ENCODE results near the gene MARK2. TPM values are rescaled to one million over a fixed set of nuclear protein-coding genes. Genes with fewer than 3 reads are reported as not detected.

The MARK2 gene
- total RNA-seq, 1 experiment from 2014 or later, result 39.8 TPM

- intact Hi-C loops (cut with micrococcal nuclease), result no loop called here
- BruUV-seq (replicated peaks), result no TSS peak
- POLR2A ChIA-PET, result interaction anchor here (0.5 to 1.1 kb wide), 3 partner anchors 8 to 41 kb away, joined by 3 to 4 read pairs (median 3); partner anchors contain the start of gene NAA40
- Mint-ChIP-seq H3K36me3 (ENCODE audit: insufficient read depth, unreplicated experiment) (peaks cover 66% of the 10 kb centered on the region), H3K27ac (ENCODE audit: low read depth, unreplicated experiment) (no peak overlapping the region), H3K27me3 (ENCODE audit: insufficient read depth, unreplicated experiment) (no peaks in the 10 kb centered on the region), H3K9me3 (ENCODE audit: unreplicated experiment) (no peaks in the 10 kb centered on the region), H3K4me3 (ENCODE audit: unreplicated experiment) (no peak overlapping the region), H3K4me1 (ENCODE audit: insufficient read depth, unreplicated experiment) (no peaks in the 10 kb centered on the region)
- CTCF ChIA-PET, result interaction anchor here (0.6 to 5.7 kb wide), 4 partner anchors 9 to 126 kb away, joined by 3 to 41 read pairs (median 6); no protein-coding TSS in a partner anchor
- DNase-seq (ENCODE audit: unreplicated experiment), result no peak
- no peak for TF ChIP-seq CTCF (IDR thresholded peaks at IDR 0.05; ENCODE audit: unreplicated experiment)
Measured at GRCh38 chr11:63897459-63898146, 58.7 kb downstream of the MARK2 start.

GRCh38 chr11:63901660-63902059 lies 62.8 kb downstream of the MARK2 start:
- intact Hi-C loops (cut with micrococcal nuclease), result no loop called here
- peak; percentile 27 for DNase-seq (ENCODE audit: unreplicated experiment)

GRCh38 chr11:63903884-63904283 lies 65.0 kb downstream of the MARK2 start:
- TF ChIP-seq CTCF (IDR thresholded peaks at IDR 0.05; ENCODE audit: unreplicated experiment), result no peak
- intact Hi-C loops (cut with micrococcal nuclease), result no loop called here
- POLR2A ChIA-PET, result no interaction called here
- no peaks in the 10 kb centered on the region for H3K27me3 Mint-ChIP-seq (ENCODE audit: insufficient read depth, unreplicated experiment)
- H3K27ac Mint-ChIP-seq (ENCODE audit: low read depth, unreplicated experiment), result no peak overlapping the region
- CTCF ChIA-PET, result no interaction called here
- peaks cover 71% of the 10 kb centered on the region for H3K36me3 Mint-ChIP-seq (ENCODE audit: insufficient read depth, unreplicated experiment)
- DNase-seq (ENCODE audit: unreplicated experiment), result no peak
- H3K9me3 Mint-ChIP-seq (ENCODE audit: unreplicated experiment), result no peaks in the 10 kb centered on the region
- H3K4me1 Mint-ChIP-seq (ENCODE audit: insufficient read depth, unreplicated experiment), result no peaks in the 10 kb centered on the region
- BruUV-seq (replicated peaks), result no TSS peak
- H3K4me3 Mint-ChIP-seq (ENCODE audit: unreplicated experiment), result no peak overlapping the region

More at GRCh38 chr11:63901660-63902059, 62.8 kb downstream of the MARK2 start:
- no peak overlapping the region for H3K27ac Mint-ChIP-seq (ENCODE audit: low read depth, unreplicated experiment)
- H3K4me3 Mint-ChIP-seq (ENCODE audit: unreplicated experiment), result no peak overlapping the region
- POLR2A ChIA-PET, result no interaction called here
- BruUV-seq (replicated peaks), result no TSS peak
- H3K27me3 Mint-ChIP-seq (ENCODE audit: insufficient read depth, unreplicated experiment), result no peaks in the 10 kb centered on the region
- H3K4me1 Mint-ChIP-seq (ENCODE audit: insufficient read depth, unreplicated experiment), result no peaks in the 10 kb centered on the region
- CTCF ChIA-PET, result interaction anchor here (0.6 to 5.7 kb wide), 2 partner anchors 32 to 64 kb away, joined by 3 to 41 read pairs; no protein-coding TSS in a partner anchor
- peak; percentile 16 for TF ChIP-seq CTCF (IDR thresholded peaks at IDR 0.05; ENCODE audit: unreplicated experiment)
- H3K36me3 Mint-ChIP-seq (ENCODE audit: insufficient read depth, unreplicated experiment), result peaks cover 81% of the 10 kb centered on the region
- H3K9me3 Mint-ChIP-seq (ENCODE audit: unreplicated experiment), result no peaks in the 10 kb centered on the region

GRCh38 chr11:63904743-63905142 lies 65.8 kb downstream of the MARK2 start:
- no TSS peak for BruUV-seq (replicated peaks)
- H3K4me1 Mint-ChIP-seq (ENCODE audit: insufficient read depth, unreplicated experiment), result no peaks in the 10 kb centered on the region
- H3K4me3 Mint-ChIP-seq (ENCODE audit: unreplicated experiment), result no peak overlapping the region
- no peak overlapping the region for H3K27ac Mint-ChIP-seq (ENCODE audit: low read depth, unreplicated experiment)
- CTCF ChIA-PET, result interaction anchor here (0.9 kb wide), 1 partner anchor 67 kb away, joined by 5 read pairs; no protein-coding TSS in a partner anchor
- POLR2A ChIA-PET, result interaction anchor here (0.7 kb wide), 2 partner anchors 22 to 261 kb away, joined by 3 to 4 read pairs; partner anchors contain the start of gene MACROD1
- peaks cover 71% of the 10 kb centered on the region for H3K36me3 Mint-ChIP-seq (ENCODE audit: insufficient read depth, unreplicated experiment)
- intact Hi-C loops (cut with micrococcal nuclease), result no loop called here
- no peak for TF ChIP-seq CTCF (IDR thresholded peaks at IDR 0.05; ENCODE audit: unreplicated experiment)
- H3K27me3 Mint-ChIP-seq (ENCODE audit: insufficient read depth, unreplicated experiment), result no peaks in the 10 kb centered on the region
- H3K9me3 Mint-ChIP-seq (ENCODE audit: unreplicated experiment), result no peaks in the 10 kb centered on the region
- DNase-seq (ENCODE audit: unreplicated experiment), result no peak

All from MCF 10A (cell line).